Activated CD4-positive, alpha-beta T cell treated with anti-CD3 and anti-CD28 coated beads, Interleukin-2, amount 50 U/mL, for 16 hours (primary cell): ENCODE results near the gene WDR37.

Experiments
- DNase-seq: peaks from one replicate; pipeline ENCODE4 v3.0.0-alpha.2; 2020

WDR37 gene

DNA sequence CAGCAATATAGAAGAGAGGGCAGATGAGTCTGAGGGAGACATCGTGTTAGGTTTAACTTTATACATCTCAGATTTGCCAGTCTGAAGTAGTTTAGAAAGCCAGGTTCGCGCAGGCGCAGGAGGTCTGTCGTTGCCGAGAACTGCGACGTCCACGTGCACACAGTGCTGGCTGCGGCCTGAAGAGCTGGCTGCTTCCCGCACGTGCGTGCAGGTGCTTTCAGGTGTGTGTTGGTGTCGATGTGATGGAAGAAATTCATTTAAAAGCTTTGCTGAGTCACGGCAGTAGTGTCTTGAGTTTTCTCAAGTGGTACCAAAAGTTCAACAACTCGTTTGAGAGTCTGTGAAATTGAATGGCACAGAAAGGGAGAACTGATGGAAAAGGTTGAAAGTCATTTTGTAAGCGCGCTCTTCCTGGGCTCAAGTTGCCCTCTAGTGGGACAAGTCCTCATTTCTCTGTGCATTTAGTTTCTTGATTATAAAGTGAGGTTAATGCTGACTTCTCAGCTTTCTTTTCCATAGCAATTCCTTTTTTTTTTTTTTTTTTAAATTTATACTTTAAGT lies 18.6 kb downstream of the WDR37 start:
- no peak for DNase-seq

DNA sequence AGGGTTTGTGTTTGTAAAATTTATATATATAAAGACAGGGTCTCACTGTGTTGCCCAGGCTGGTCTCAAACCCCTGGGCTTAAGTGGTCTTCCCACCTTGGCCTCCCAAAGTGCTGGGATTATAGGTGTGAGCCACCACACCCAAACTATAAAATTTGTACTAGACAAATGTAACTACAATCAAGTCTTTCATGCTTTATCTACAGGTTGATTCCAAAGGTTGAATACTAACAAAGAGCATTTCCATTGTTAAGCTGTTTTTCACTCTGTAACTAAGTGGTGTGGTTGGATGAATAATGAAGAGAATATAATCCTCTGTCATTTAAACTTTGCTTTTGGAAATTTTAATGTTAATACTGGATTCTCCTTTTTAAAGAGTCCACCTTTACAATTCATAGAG lies 22.5 kb downstream of the WDR37 start:
- no peak for DNase-seq

DNA sequence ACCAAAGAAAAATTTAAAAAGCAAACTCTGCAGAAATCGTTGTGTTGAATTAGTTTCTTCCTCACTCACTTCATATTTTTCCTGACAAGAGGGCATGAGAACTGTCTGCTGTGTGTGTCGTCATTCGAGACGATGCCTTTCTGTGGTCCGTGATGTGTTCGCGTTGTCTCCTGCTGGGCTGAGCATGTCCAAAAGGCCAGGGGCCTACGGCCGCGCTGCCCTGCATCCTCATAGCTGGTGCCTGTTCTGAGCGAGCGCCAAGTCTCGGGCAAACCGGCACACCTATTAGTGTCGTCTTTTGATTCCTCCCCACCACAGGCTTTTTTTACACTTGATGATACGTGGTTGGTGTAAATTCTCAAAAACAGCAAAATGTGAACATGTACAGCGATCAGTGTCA lies 27.4 kb downstream of the WDR37 start:
- DNase-seq: no peak

GRCh38 chr10:1084011-1084950 lies 28.1 kb downstream of the WDR37 start:
- no peak for DNase-seq

- DNase-seq: no peak
These were observed 29.1 kb downstream of the WDR37 start for GRCh38 chr10:1085258-1085657.

- no peak for DNase-seq
These were observed 30.6 kb downstream of the WDR37 start for GRCh38 chr10:1086787-1087186.

- no peak for DNase-seq
These were observed 33.0 kb downstream of the WDR37 start for GRCh38 chr10:1089017-1089689.

DNA sequence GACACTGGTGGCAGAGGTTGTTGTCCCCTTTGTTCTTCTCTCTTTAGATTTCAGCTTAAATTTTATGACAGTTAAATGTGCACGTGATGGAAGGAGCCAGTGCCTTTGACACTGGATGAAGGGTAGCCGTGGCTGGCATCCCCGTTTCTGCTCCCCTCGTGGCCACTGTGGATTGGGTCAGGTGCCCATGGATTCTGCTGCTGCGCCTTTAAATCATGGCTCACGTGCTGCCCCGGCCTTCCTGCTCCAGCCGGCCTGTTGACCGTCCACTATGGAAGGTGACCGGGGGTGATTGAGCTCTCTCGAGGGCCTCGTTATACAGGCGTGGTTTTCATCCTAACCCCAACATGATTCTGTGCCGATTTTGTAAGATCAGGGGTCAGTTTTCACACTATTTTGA lies 34.5 kb downstream of the WDR37 start:
- no peak for DNase-seq

GRCh38 chr10:1093696-1094095 lies 37.5 kb downstream of the WDR37 start:
- DNase-seq: no peak

DNA sequence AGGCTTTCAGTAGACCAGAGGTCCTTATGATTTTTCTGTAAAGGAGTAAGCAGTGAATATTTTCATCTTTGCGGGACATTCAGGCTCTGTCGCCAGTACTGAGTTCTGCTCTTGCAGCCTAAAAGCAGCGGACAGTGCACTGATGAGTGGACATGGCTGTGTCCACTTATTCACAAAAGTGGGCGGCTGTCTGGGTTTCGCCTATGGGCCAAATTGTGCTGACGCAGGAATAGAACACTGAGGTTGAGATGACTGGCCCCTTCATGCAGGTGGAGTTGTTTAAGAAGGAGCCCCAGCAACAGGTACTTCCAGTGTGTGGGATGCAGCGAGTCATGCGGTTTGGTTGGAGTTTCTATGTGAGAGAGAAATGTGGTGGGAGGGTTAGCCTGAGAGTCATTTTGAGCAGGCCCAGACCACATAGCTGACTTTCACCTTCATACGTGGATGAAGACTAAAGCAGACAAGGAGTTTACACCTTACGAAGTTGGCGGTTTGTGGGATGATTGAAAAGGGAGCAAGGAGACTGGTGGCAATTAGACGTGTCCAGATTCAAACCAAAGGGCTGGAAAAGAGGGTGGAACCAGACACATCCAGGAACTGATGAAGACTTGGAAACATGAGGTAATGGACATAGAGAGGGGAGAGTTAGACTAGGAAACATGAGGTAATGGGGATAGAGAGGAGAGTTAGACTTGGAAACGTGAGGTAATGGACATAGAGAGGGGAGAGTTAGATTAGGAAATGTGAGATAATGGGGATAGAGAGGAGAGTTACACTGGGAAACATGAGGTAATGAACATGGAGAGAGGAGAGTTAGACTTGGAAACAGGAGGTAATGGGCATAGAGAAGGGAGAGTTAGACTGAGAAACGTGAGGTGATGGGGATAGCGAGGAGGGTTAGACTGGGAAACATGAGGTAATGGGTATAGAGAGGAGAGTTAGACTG lies 38.2 kb downstream of the WDR37 start:
- DNase-seq: peak; percentile 84

DNA sequence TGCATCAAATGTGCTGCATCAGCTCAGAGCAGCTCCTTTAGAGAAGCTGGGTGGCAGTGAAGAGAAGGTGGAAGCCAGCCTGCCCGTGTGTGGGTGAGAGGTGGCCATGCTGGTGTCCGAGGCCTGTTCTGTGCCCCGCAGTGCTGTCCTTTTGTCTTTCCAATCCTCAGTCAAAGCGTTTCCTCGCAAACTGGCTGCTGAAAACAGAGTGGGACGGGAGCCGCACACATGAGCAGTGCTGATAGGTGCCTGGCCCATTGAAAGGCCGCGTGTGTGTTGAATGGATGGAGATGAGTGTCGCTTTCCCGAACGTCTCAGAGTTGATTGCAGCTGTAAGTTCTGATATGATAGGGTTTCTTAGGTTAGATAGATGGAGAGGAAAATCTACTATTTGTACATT lies 39.3 kb downstream of the WDR37 start:
- no peak for DNase-seq

GRCh38 chr10:1096287-1096889 lies 40.2 kb downstream of the WDR37 start:
- no peak for DNase-seq

DNA sequence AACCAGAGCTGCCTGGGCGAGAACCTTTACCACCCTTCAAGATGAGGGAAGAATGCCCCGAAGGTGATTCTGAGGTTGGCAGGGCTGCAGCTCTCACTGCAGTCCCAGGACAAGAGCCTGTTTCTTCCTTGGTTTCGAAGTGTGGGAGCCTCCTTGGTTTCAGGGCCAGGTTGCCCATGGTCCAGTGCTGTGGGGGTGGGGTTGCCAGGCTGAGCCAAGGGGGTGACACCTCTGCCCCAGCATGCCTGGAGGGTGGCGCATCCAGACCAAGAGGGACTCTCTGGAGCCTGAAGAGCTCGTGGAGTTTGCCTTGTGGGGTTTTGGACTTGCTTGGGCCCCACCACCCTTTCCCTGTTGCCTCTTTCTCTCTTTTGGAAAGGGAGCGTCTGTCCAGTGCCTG lies 41.3 kb downstream of the WDR37 start:
- no peak for DNase-seq

DNA sequence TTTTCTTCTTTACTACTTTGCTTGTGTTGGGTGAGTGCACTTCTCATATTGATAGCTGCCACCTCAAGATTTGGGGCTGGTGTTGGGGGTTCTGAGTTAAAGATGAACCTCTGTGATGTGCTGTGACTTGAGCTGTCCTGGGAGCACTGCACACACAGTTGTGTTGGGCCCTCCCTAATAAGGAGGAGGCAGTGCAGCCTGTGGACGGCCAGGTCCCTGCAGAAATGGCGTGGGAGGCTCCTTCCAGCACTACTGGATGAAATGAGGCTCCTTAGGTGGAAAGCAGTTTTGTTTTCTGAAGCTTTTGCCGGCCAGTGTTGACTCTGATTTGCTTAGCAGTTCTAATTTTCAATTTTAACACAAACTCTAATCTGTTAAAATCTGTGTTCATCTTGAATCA lies 44.0 kb downstream of the WDR37 start:
- no peak for DNase-seq

GRCh38 chr10:1100691-1101368 lies 44.6 kb downstream of the WDR37 start:
- no peak for DNase-seq

GRCh38 chr10:1101946-1102345 lies 45.8 kb downstream of the WDR37 start:
- DNase-seq: no peak

- DNase-seq: no peak
These were observed 46.2 kb downstream of the WDR37 start for GRCh38 chr10:1102416-1102815.

GRCh38 chr10:1102831-1103230 lies 46.6 kb downstream of the WDR37 start:
- no peak for DNase-seq

- DNase-seq: no peak
These were observed 47.4 kb downstream of the WDR37 start for GRCh38 chr10:1103551-1103950.

- no peak for DNase-seq
These were observed 48.8 kb downstream of the WDR37 start for GRCh38 chr10:1104971-1105370.

GRCh38 chr10:1107004-1107403 lies 50.8 kb downstream of the WDR37 start:
- no peak for DNase-seq

GRCh38 chr10:1107679-1108078 lies 51.5 kb downstream of the WDR37 start:
- DNase-seq: no peak
